H1 (cell line): ENCODE measurements around the gene FAT1. TPM values are rescaled to one million over a fixed set of nuclear protein-coding genes. Genes with fewer than 3 reads are reported as not detected.

Source experiments
- BACH1 ChIP-seq: IDR thresholded peaks from 2 replicates; pipeline ENCODE4 v1.6.1; 2012; ENCODE audit warnings: low read length, improper control_type of control experiment
- BCL11A ChIP-seq, 2 experiments: IDR thresholded peaks; one replicate each; pipeline ENCODE4 v1.6.1; 2011; ENCODE audit warnings: low read depth in 2 of 2, low read length in 2 of 2, mild to moderate bottlenecking in 2 of 2
- BRCA1 ChIP-seq: IDR thresholded peaks from 2 replicates; pipeline ENCODE4 v1.6.1; 2012; ENCODE audit warnings: low read depth, low read length, improper control_type of control experiment
- EZH2 ChIP-seq: fragments of 200-600 bp; sonication (generic); IDR thresholded peaks from 2 replicates; pipeline ENCODE4 v1.7.1; 2012; ENCODE audit warnings: low read depth, mild to moderate bottlenecking, moderate library complexity, low read length, inconsistent platforms; ENCODE audit not compliant: severe bottlenecking
- FOSL1 ChIP-seq: IDR thresholded peaks from 2 replicates; pipeline ENCODE4 v1.6.1; 2011; ENCODE audit warnings: mild to moderate bottlenecking, low read depth, low read length, moderate library complexity; ENCODE audit not compliant: insufficient read depth
- KDM1A ChIP-seq: fragments of 200-600, 300-600 bp; sonication (generic); IDR thresholded peaks from 2 replicates; pipeline ENCODE4 v1.7.1; 2016; ENCODE audit warnings: mild to moderate bottlenecking, low read length, borderline replicate concordance
- KDM5A ChIP-seq: fragments of 200-600 bp; IDR thresholded peaks from 2 replicates; pipeline ENCODE4 v1.7.1; 2012; ENCODE audit warnings: mild to moderate bottlenecking, low read length, inconsistent platforms, mixed read lengths
- POLR2A ChIP-seq, 2 experiments: IDR thresholded peaks; 1 replicate in 1 of 2; 2 replicates in 1 of 2; pipeline ENCODE4 v1.6.1; 2011; ENCODE audit warnings: low read depth in 2 of 2, low read length in 2 of 2, mild to moderate bottlenecking in 2 of 2; ENCODE audit errors: control extremely low read depth in 1 of 2
- TAF1 ChIP-seq: IDR thresholded peaks from 2 replicates; pipeline ENCODE4 v1.6.1; 2011; ENCODE audit warnings: mild to moderate bottlenecking, low read depth, low read length
- YY1 ChIP-seq: IDR thresholded peaks from 2 replicates; pipeline ENCODE4 v1.6.1; 2011; ENCODE audit warnings: low read depth, mild to moderate bottlenecking, low read length
- polyA plus RNA-seq, 7 experiments: library from polyadenylated mRNA; depleted of rRNA in 3 of 7; stranded (reverse) in 5 of 7; unstranded in 2 of 7; fragments of >200 nt in 5 of 7; fragments of 200-250 nt in 2 of 7; gene quantifications; 1 replicate in 5 of 7; 2 replicates in 1 of 7; 4 replicates in 1 of 7; pipeline versions ENCODE4 v1.2.1 to v1.2.3, GENCODE V29; 2011 to 2013; ENCODE audit warnings: missing spikeins in 2 of 7, mixed read lengths in 2 of 7
- total RNA-seq: library from RNA; stranded (reverse); fragmentation: NEBNext Ultra II Directional; extraction: Animal tissue kit (Norgen Biotek cat#: 25700); gene quantifications from 2 replicates; pipeline ENCODE4 v1.2.1, GENCODE V29; 2021
- TF ChIP-seq, protein P1 (sequence below): IDR thresholded peaks from 2 replicates; pipeline ENCODE4 v1.6.1; 2012; ENCODE audit warnings: inconsistent platforms

Gene FAT1
- total and polyA plus RNA-seq, 2 of the 8 experiments (the other 6 are each of a cell fraction or from before 2014, with no cell fraction given), result 94.4 to 137 TPM

DNA sequence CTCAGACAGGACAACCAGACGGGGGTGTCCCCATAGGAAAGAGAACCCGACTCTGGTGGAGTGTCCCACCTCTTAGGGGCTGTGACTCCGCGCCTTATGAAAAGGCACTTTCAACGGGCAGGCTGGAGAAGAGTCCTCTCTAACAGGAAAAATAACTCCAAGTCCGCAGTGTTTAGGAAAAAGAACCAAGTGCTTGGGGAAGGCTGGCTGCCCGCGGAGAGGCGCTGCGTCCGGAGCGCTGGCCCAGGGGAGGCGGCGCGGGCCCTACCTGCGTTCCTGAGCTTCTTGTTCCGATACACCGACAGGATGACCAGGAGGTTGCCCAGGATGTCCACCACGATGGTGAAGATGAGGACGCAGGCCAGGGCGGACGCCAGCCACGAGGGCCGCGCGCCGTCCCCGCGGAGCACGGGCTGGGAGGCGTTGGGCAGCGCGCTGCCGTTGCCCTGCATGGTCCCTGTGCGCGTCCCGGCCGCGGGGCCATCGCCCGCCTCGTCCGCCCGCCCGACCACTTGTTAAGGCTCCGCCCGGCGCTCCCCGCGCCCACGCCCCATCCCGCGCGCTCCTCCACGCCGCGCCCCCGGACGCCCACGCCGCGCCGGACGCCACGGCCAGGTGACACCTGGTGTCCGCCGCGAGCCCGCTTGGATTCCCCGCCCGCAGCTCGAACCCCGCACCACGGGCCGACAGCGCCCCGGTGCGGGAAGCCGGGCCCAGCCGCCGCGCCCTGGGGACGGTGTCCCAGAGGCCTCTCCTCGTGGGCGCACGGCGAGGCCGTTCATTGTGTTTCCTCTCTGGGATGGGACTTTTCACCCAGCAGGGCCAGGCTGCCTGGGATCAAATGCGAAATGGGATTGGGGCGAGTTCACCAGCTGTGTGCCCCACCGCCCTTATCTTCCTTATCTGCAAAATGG lies 168.5 kb downstream of the FAT1 start, which contains the start of gene MTNR1A (continued):
- TF ChIP-seq KDM5A (no peak), BACH1 (peak; percentile 36; the same call in 1 of the 2 replicates), EZH2 (peak; percentile 44), FOSL1 (no peak), TAF1 (no peak), KDM1A (peak; percentile 65; the same call in 1 of the 2 replicates), BCL11A (IDR thresholded peaks at IDR 0.05; ENCODE audit: low read depth in 2 of 2, low read length in 2 of 2) (no peak), YY1 (0 out of 2 replicates have a peak, but pooled peaks have one; percentile 6), POLR2A (IDR thresholded peaks at IDR 0.05; ENCODE audit: control extremely low read depth in 1 of 2, low read depth in 2 of 2, low read length in 2 of 2) (no peak), BRCA1 (no peak)
- TF ChIP-seq, protein P1, sequence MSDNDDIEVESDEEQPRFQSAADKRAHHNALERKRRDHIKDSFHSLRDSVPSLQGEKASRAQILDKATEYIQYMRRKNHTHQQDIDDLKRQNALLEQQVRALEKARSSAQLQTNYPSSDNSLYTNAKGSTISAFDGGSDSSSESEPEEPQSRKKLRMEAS, result peak; percentile 72
